ENCODE measurements around the gene AFG1L.

AFG1L gene

DNA sequence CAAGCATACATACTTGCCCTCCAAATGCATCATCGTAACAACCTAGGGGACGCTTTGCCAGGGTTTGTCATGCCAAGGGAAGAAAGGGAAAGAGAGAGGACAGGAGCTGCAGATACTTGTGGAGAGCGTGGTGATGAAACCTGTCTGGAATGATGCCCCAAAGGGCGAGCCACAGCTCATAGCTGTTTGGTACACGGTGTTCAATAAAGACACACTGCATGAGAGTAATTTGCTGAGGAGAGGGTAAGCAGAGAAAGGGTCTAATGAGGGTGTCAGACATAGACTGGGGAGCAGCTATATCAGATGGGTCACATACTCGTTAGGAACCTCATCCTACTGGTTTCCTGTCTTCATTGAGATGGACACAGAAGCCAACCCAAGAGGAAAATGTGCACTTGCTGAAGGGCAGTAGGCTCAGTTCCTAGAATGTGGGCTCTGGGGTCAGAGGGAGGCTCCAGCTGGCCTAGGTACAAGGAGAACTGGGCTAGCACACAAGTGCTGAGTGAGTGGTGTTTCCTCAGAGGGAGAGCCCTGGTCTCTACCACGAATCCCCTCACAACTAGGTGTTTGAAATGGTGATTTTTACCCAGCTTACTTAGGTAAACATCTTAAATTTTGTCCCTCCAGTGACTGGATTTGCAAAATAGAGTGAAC, 260.7 kb downstream of the AFG1L start:
- peak; percentile 84 for DNase-seq (ENCODE audit: low read depth)
- TF ChIP-seq, protein P1, sequence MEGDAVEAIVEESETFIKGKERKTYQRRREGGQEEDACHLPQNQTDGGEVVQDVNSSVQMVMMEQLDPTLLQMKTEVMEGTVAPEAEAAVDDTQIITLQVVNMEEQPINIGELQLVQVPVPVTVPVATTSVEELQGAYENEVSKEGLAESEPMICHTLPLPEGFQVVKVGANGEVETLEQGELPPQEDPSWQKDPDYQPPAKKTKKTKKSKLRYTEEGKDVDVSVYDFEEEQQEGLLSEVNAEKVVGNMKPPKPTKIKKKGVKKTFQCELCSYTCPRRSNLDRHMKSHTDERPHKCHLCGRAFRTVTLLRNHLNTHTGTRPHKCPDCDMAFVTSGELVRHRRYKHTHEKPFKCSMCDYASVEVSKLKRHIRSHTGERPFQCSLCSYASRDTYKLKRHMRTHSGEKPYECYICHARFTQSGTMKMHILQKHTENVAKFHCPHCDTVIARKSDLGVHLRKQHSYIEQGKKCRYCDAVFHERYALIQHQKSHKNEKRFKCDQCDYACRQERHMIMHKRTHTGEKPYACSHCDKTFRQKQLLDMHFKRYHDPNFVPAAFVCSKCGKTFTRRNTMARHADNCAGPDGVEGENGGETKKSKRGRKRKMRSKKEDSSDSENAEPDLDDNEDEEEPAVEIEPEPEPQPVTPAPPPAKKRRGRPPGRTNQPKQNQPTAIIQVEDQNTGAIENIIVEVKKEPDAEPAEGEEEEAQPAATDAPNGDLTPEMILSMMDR (IDR thresholded peaks at IDR 0.05; ENCODE audit: insufficient read depth, low read depth, low read length, missing control alignments), result no peak
- no peak overlapping the region for H3K4me3 ChIP-seq (ENCODE audit: low read length)

DNA sequence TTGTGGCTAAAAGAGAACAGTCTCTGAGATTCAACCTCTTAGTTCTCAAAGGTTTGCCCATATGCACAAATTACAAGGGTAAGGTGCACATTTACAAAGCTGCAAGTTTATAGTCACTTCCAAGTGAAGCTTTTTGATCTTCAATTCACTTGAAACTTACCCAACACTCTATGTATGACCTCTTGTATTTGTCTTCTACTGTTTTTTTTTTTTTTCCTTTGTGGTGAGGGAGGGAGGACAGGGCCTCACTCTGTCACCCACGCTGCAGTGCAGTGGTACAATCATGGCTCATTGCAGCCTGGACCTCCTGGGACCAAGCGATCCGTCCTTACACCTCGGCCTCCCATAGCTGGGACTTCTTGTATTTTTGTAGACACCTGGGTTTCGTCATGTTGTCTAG, 261.4 kb downstream of the AFG1L start:
- TF ChIP-seq, protein P1 (IDR thresholded peaks at IDR 0.05; ENCODE audit: insufficient read depth, low read depth, low read length, missing control alignments), result no peak
- H3K4me3 ChIP-seq (ENCODE audit: low read length), result no peak overlapping the region
- DNase-seq (ENCODE audit: low read depth), result no peak

DNA sequence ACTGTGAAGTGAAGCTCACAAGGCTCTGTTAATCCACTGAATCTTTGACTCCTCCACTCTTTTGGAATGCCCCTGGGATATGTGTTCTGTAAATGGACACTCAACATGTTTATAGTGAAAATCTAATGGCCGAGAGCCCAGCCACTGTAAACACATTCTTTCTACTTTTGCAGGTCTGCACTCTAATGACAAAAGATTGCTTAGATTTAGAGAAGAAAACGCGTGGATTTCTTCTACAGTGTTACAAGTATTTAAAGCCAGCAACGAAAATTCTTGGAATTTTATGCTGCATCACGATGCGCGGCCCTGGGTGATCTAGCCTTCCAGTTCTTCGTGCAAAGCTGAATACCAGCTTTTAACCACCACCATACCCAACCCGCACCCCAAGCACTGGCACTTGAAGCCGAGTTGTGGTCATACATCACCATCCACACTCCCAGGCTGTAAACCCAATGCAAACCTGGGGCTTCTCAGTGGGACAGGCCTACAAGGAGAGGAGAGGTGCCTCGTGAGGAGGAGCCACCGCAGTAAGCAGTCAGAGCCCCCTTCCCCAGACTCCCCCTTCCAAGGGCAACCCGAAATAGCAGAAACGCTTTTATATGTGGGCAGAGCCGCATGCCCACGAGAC, 262.1 kb downstream of the AFG1L start:
- peak overlapping the region; percentile 70 for H3K4me3 ChIP-seq (ENCODE audit: low read length)
- TF ChIP-seq, protein P1 (IDR thresholded peaks at IDR 0.05; ENCODE audit: insufficient read depth, low read depth, low read length, missing control alignments), result no peak
- no peak for DNase-seq (ENCODE audit: low read depth)

DNA sequence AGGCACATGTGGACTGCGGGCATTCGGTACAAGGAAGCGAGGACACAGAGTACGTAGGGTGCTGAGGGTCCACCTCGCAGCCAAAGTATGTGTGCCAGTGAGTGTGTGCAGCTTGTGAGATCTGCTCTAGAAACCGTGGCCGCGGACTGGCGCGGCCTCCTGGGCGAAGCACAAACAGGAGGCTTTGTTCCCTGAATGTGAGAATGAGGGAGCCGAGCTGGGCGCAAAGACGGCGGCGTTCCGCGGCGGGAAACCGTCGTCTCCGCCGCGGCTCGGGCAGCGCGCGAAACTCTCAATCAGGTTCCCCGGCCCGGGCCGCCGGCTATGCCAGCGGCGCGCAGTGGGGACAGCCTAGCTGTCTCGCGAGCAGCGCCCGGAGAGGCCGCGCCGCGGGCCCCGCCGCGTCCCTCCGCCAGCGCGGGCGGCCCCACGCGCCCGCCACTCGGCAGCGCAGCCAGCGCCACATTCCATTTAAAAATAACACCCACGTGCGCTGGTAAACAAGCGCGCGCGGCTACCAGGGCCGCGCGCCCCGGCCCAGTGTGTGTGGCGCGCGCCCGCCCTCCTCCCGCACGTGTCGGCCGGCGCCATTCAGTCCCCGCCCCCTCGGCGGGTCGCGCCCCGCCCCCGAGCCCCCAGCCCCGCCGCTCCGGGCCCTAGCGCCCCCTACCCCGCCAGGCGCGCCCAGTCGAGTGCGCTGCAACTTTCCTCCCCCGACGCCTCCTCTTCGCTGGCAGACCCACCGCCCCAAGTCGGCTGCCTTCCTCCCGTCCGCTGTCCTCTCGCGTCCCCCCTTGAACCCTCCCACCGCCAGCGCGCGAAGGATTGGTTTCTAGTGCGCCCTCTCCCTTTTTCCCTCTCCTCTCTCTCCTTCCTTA, 262.9 kb downstream of the AFG1L start:
- peak overlapping the region; percentile 70 for H3K4me3 ChIP-seq (ENCODE audit: low read length)
- TF ChIP-seq, protein P1 (IDR thresholded peaks at IDR 0.05; ENCODE audit: insufficient read depth, low read depth, low read length, missing control alignments), result no peak
- DNase-seq (ENCODE audit: low read depth), result peak; percentile 76

DNA sequence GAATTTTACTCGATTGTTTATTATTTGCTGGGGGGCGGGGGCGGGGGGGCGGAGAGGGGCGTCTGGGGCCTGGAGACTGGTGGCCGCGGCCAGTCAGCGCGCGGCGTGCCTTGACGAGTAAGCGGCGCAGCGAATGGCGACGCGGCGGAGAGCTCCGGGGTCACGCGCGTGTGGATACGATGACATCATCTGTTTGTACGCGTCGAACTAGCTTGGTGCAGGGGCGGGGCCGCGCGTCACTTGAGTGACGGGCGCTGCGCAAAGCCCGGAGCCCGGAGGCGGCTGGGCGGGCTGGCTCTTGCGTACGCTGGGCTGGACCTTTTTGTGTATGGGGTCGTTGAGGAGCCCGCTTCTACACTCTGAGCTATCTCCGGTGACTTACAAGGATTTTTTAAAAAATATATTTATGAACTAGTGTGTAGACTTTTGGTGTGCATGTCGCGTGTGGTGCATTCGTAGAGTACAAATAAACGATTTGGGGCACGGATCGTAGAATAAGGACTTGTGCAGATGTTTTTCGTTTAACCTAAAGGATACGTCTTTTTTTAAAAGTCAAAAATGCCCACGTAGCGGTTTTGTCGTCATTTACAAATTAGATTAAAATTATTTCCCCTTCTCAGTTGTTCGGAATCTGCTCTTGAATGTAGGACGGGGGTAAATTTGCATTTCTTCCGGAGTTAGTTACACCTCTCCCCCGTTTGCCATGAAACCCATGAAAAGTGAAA, 263.7 kb downstream of the AFG1L start:
- peak; percentile 100 for DNase-seq (ENCODE audit: low read depth)
- TF ChIP-seq, protein P1 (IDR thresholded peaks at IDR 0.05; ENCODE audit: insufficient read depth, low read depth, low read length, missing control alignments), result no peak
- peak overlapping the region; percentile 93 for H3K4me3 ChIP-seq (ENCODE audit: low read length)

DNA sequence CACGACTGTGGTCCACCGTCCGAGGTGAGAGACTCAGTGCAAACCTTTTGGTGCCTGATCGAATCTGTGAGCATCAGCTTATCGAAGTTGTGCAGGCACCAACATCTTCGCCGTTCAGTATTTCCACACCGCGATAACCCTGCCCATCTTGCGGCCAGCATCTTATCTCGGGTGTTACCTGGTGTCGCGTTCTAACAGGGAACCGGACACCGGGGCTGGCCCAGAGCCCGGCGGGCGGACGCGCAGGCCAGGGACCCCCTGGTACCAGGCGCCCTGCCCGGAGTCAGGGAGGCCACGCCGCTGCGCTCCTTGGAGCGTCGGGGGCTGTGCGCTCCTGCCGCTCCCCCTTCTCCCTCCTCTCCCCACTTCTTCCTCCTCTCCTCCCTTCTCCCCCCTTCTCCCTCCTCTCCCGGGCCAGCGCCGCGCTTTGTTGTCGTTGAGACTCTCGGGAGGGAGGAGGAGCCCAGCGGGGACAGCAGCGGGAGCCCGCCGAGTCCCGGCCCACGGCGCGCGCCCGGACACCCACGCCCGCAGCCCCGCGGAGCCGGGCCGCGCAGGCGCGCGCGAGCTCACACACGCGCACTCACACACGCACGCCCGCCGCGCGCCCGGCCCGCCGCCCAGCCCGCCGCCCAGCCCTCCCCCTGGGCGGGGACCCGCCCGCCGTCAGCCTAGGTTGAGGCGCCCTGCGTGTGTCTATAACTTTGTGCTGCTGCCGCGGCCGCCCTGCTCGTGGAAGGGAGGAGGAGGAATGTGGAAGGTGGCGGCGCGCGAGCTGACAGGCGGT, 264.4 kb downstream of the AFG1L start:
- H3K4me3 ChIP-seq (ENCODE audit: low read length), result peak overlapping the region; percentile 93
- peak; percentile 91 for DNase-seq (ENCODE audit: low read depth)
- TF ChIP-seq, protein P1 (IDR thresholded peaks at IDR 0.05; ENCODE audit: insufficient read depth, low read depth, low read length, missing control alignments), result no peak

All from epithelial cell of esophagus (primary cell).